ENCODE data around the gene INAFM2.

The INAFM2 gene

GRCh38 chr15:40345225-40345866, 21.9 kb downstream of the INAFM2 start:
- Histone ChIP-seq H3K4me3 (ENCODE audit: extremely low read depth, insufficient read depth, low read length, poor library complexity, severe bottlenecking) (no peak overlapping the region), H3K36me3 (ENCODE audit: control insufficient read depth, insufficient read depth, low read length) (no peaks in the 10 kb centered on the region), H3K9me3 (ENCODE audit: control insufficient read depth, low read length) (no peaks in the 10 kb centered on the region), H3K27ac (ENCODE audit: low read depth, low read length, severe bottlenecking) (no peak overlapping the region), H3K4me1 (ENCODE audit: control insufficient read depth, insufficient read depth, low read length, poor library complexity, severe bottlenecking) (peaks cover 26% of the 10 kb centered on the region)
- WGBS, 2 experiments (ENCODE audit: insufficient coverage in 2 of 2): 87 to 90% methylated on average over 8 to 9 of the region's 10 CpGs

GRCh38 chr15:40345867-40346578, 22.5 kb downstream of the INAFM2 start:
- no peaks in the 10 kb centered on the region for H3K36me3 ChIP-seq (ENCODE audit: control insufficient read depth, insufficient read depth, low read length)
- 84 to 94% methylated on average over 4 of the region's 6 CpGs for WGBS, 2 experiments (ENCODE audit: insufficient coverage in 2 of 2)
- no peak overlapping the region for H3K27ac ChIP-seq (ENCODE audit: low read depth, low read length, severe bottlenecking)
- no peak overlapping the region for H3K4me3 ChIP-seq (ENCODE audit: extremely low read depth, insufficient read depth, low read length, poor library complexity, severe bottlenecking)
- H3K4me1 ChIP-seq (ENCODE audit: control insufficient read depth, insufficient read depth, low read length, poor library complexity, severe bottlenecking): peaks cover 19% of the 10 kb centered on the region
- no peaks in the 10 kb centered on the region for H3K9me3 ChIP-seq (ENCODE audit: control insufficient read depth, low read length)

GRCh38 chr15:40346579-40347558, 23.4 kb downstream of the INAFM2 start:
- no peak overlapping the region for H3K4me3 ChIP-seq (ENCODE audit: extremely low read depth, insufficient read depth, low read length, poor library complexity, severe bottlenecking)
- peaks cover 17% of the 10 kb centered on the region for H3K4me1 ChIP-seq (ENCODE audit: control insufficient read depth, insufficient read depth, low read length, poor library complexity, severe bottlenecking)
- no peaks in the 10 kb centered on the region for H3K9me3 ChIP-seq (ENCODE audit: control insufficient read depth, low read length)
- no peak overlapping the region for H3K27ac ChIP-seq (ENCODE audit: low read depth, low read length, severe bottlenecking)
- no peaks in the 10 kb centered on the region for H3K36me3 ChIP-seq (ENCODE audit: control insufficient read depth, insufficient read depth, low read length)
- 87 to 89% methylated on average over 11 to 14 of the region's 15 CpGs for WGBS, 2 experiments (ENCODE audit: insufficient coverage in 2 of 2)

- Histone ChIP-seq H3K36me3 (ENCODE audit: control insufficient read depth, insufficient read depth, low read length) (no peaks in the 10 kb centered on the region), H3K27ac (ENCODE audit: low read depth, low read length, severe bottlenecking) (no peak overlapping the region), H3K4me3 (ENCODE audit: extremely low read depth, insufficient read depth, low read length, poor library complexity, severe bottlenecking) (no peak overlapping the region), H3K9me3 (ENCODE audit: control insufficient read depth, low read length) (no peaks in the 10 kb centered on the region), H3K4me1 (ENCODE audit: control insufficient read depth, insufficient read depth, low read length, poor library complexity, severe bottlenecking) (peaks cover 13% of the 10 kb centered on the region)
- 93 to 95% methylated on average over 6 to 9 of the region's 11 CpGs for WGBS, 2 experiments (ENCODE audit: insufficient coverage in 2 of 2)
Observed at GRCh38 chr15:40347559-40348473, 24.3 kb downstream of the INAFM2 start.

- H3K9me3 ChIP-seq (ENCODE audit: control insufficient read depth, low read length): no peaks in the 10 kb centered on the region
- peaks cover 6% of the 10 kb centered on the region for H3K4me1 ChIP-seq (ENCODE audit: control insufficient read depth, insufficient read depth, low read length, poor library complexity, severe bottlenecking)
- H3K27ac ChIP-seq (ENCODE audit: low read depth, low read length, severe bottlenecking): no peak overlapping the region
- no peaks in the 10 kb centered on the region for H3K36me3 ChIP-seq (ENCODE audit: control insufficient read depth, insufficient read depth, low read length)
- WGBS, 2 experiments (ENCODE audit: insufficient coverage in 2 of 2): 89 to 100% methylated on average over 3 to 5 of the region's 5 CpGs
- no peak overlapping the region for H3K4me3 ChIP-seq (ENCODE audit: extremely low read depth, insufficient read depth, low read length, poor library complexity, severe bottlenecking)
Observed at GRCh38 chr15:40348474-40348870, 25.0 kb downstream of the INAFM2 start.

- Histone ChIP-seq H3K9me3 (ENCODE audit: control insufficient read depth, low read length) (no peaks in the 10 kb centered on the region), H3K4me3 (ENCODE audit: extremely low read depth, insufficient read depth, low read length, poor library complexity, severe bottlenecking) (no peak overlapping the region), H3K36me3 (ENCODE audit: control insufficient read depth, insufficient read depth, low read length) (no peaks in the 10 kb centered on the region), H3K4me1 (ENCODE audit: control insufficient read depth, insufficient read depth, low read length, poor library complexity, severe bottlenecking) (peaks cover under 1% of the 10 kb centered on the region), H3K27ac (ENCODE audit: low read depth, low read length, severe bottlenecking) (no peak overlapping the region)
- 93 to 97% methylated on average over 4 of the region's 5 CpGs for WGBS, 2 experiments (ENCODE audit: insufficient coverage in 2 of 2)
Observed at GRCh38 chr15:40349163-40349562, 25.7 kb downstream of the INAFM2 start.

- Histone ChIP-seq H3K4me1 (ENCODE audit: control insufficient read depth, insufficient read depth, low read length, poor library complexity, severe bottlenecking) (peaks cover 5% of the 10 kb centered on the region), H3K36me3 (ENCODE audit: control insufficient read depth, insufficient read depth, low read length) (no peaks in the 10 kb centered on the region), H3K9me3 (ENCODE audit: control insufficient read depth, low read length) (no peaks in the 10 kb centered on the region), H3K27ac (ENCODE audit: low read depth, low read length, severe bottlenecking) (no peak overlapping the region), H3K4me3 (ENCODE audit: extremely low read depth, insufficient read depth, low read length, poor library complexity, severe bottlenecking) (no peak overlapping the region)
- 82 to 90% methylated on average over 4 to 5 of the region's 7 CpGs for WGBS, 2 experiments (ENCODE audit: insufficient coverage in 2 of 2)
Observed at GRCh38 chr15:40352281-40352901, 28.9 kb downstream of the INAFM2 start.

- Histone ChIP-seq H3K4me1 (ENCODE audit: control insufficient read depth, insufficient read depth, low read length, poor library complexity, severe bottlenecking) (peaks cover 5% of the 10 kb centered on the region), H3K9me3 (ENCODE audit: control insufficient read depth, low read length) (no peaks in the 10 kb centered on the region)
- WGBS, 2 experiments (ENCODE audit: insufficient coverage in 2 of 2): 92 to 100% methylated on average over 4 of the region's 5 CpGs
Observed at GRCh38 chr15:40353697-40354096, 30.2 kb downstream of the INAFM2 start.

GRCh38 chr15:40354408-40355171, 31.1 kb downstream of the INAFM2 start:
- WGBS, 2 experiments (ENCODE audit: insufficient coverage in 2 of 2): 8 to 44% methylated on average over 4 to 5 of the region's 9 CpGs
- H3K27ac ChIP-seq (ENCODE audit: low read depth, low read length, severe bottlenecking): no peak overlapping the region
- H3K4me3 ChIP-seq (ENCODE audit: extremely low read depth, insufficient read depth, low read length, poor library complexity, severe bottlenecking): no peak overlapping the region
- no peaks in the 10 kb centered on the region for H3K36me3 ChIP-seq (ENCODE audit: control insufficient read depth, insufficient read depth, low read length)
- no peaks in the 10 kb centered on the region for H3K9me3 ChIP-seq (ENCODE audit: control insufficient read depth, low read length)
- H3K4me1 ChIP-seq (ENCODE audit: control insufficient read depth, insufficient read depth, low read length, poor library complexity, severe bottlenecking): peaks cover 5% of the 10 kb centered on the region

More at GRCh38 chr15:40353697-40354096, 30.2 kb downstream of the INAFM2 start:
- Histone ChIP-seq H3K4me3 (ENCODE audit: extremely low read depth, insufficient read depth, low read length, poor library complexity, severe bottlenecking) (no peak overlapping the region), H3K27ac (ENCODE audit: low read depth, low read length, severe bottlenecking) (no peak overlapping the region), H3K36me3 (ENCODE audit: control insufficient read depth, insufficient read depth, low read length) (no peaks in the 10 kb centered on the region)

Data from mesodermal cell (in vitro differentiated cells).